Transverse colon (tissue), 4 donors: Measurements from ENCODE around the gene CHPF. TPM values are rescaled to one million over a fixed set of nuclear protein-coding genes. Genes with fewer than 3 reads are reported as not detected.

Source experiments
- DNase-seq: peaks from one replicate; pipeline ENCODE4 v3.0.0-alpha.2; 2019
- H3K27ac ChIP-seq, 4 donors: fragments of 200-600 bp; sonication (generic); 2 replicates each; pipeline ENCODE4 v1.5.1; 2016 to 2018; ENCODE audit warnings: inconsistent platforms in 4 of 4
- H3K27me3 ChIP-seq: fragments of 200-600 bp; sonication (generic); 2 replicates; pipeline ENCODE4 v1.5.1; 2017; ENCODE audit warnings: inconsistent platforms
- H3K36me3 ChIP-seq, 4 donors: fragments of 200-600 bp; sonication (generic); 2 replicates each; pipeline ENCODE4 v1.5.1; 2017 to 2019; ENCODE audit warnings: inconsistent platforms in 4 of 4
- H3K4me1 ChIP-seq, 4 donors: fragments of 200-600 bp; sonication (generic); 2 replicates each; pipeline ENCODE4 v1.5.1; 2017 to 2020; ENCODE audit warnings: inconsistent platforms in 4 of 4
- H3K4me3 ChIP-seq, 4 donors: fragments of 200-600 bp; sonication (generic); 1 replicate in 1 of 4; 2 replicates in 3 of 4; pipeline versions ENCODE4 v1.5.1 to v1.6.1; 2017 to 2019; ENCODE audit warnings: inconsistent platforms in 4 of 4
- H3K9me3 ChIP-seq, 2 donors: fragments of 200-600 bp; sonication (generic); 2 replicates each; pipeline ENCODE4 v1.5.1; 2017 to 2019; ENCODE audit warnings: inconsistent platforms in 2 of 2
- CTCF ChIP-seq, 5 experiments: fragments of 200-600 bp in 3 of 5; fragments of 450-650 bp in 2 of 5; sonication (generic) in 3 of 5; IDR thresholded peaks; 1 replicate in 2 of 5; 2 replicates in 3 of 5; pipeline ENCODE4 v1.5.1; 2016 to 2017; ENCODE audit warnings: antibody characterized with exemption in 5 of 5, inconsistent platforms in 3 of 5, mild to moderate bottlenecking in 2 of 5, moderate library complexity in 1 of 5
- EP300 ChIP-seq: sonication (generic); formaldehyde crosslinking; IDR thresholded peaks from one replicate; pipeline ENCODE4 v1.6.1; 2017; ENCODE audit warnings: antibody characterized with exemption, low read depth
- POLR2A ChIP-seq: fragments of 450-650 bp; IDR thresholded peaks from one replicate; pipeline ENCODE4 v1.6.1; 2016; ENCODE audit warnings: antibody characterized with exemption, mild to moderate bottlenecking, moderate library complexity
- POLR2AphosphoS5 ChIP-seq, 3 donors: sonication (generic); formaldehyde crosslinking; IDR thresholded peaks; one replicate each; pipeline ENCODE4 v1.6.1; 2016; ENCODE audit warnings: antibody characterized with exemption in 3 of 3
- WGBS, 2 donors: methylation state at CpG; one replicate each; pipeline ENCODE4 v1.1.5; 2018; ENCODE audit warnings: low coverage in 1 of 2; 5-methylcytosine and 5-hydroxymethylcytosine counted together
- in situ Hi-C, 4 donors: fragments of 200-750 bp; cut with MboI; loops; one replicate each; pipeline versions ENCODE4 v1.15.0 to v1.15.1; 2017; ENCODE audit warnings: low sequenced_read_pairs in 3 of 4, low pct_ligation_motif_present in 1 of 4, low pct_unique_long_range_greater_than_20kb in 1 of 4
- intact Hi-C: fragments of 100-400 bp; cut with DNase I; formaldehyde crosslinking; loops from one replicate; pipeline ENCODE4 v1.15.1; 2023; ENCODE audit warnings: low total_unique reads
- total RNA-seq, 4 donors: library from RNA; depleted of rRNA; stranded (reverse); fragments of >200 nt; gene quantifications; one replicate each; pipeline ENCODE4 v1.1.0, GENCODE V29; 2016

Gene CHPF
- total RNA-seq, 4 donors from 2014 or later, result 21.1 to 58.2 (median 52.1) TPM

- Histone ChIP-seq H3K4me3 (no peak overlapping the region), H3K9me3 (no peaks in the 10 kb centered on the region), H3K27me3 (no peaks in the 10 kb centered on the region), H3K4me1 (peaks cover 11 to 30% (median 22%) of the 10 kb centered on the region in 4 donors), H3K27ac (no peak overlapping the region), H3K36me3 (peaks cover 0 to 4% (median 0%) of the 10 kb centered on the region in 4 donors)
- intact Hi-C loops (no loop called here), in situ Hi-C loops (loop anchor here in 2 of 4 donors (10.0 kb wide), 2 partner anchors 95 to 105 kb away; no protein-coding TSS in a partner anchor)
- WGBS, 2 donors, result 94 to 100% methylated on average over 1 to 46 of the region's 46 CpGs
- no peak for DNase-seq
- TF ChIP-seq POLR2AphosphoS5 (IDR thresholded peaks at IDR 0.05), result no peak
- no peak for TF ChIP-seq EP300
- TF ChIP-seq POLR2A, result no peak
- TF ChIP-seq CTCF (IDR thresholded peaks at IDR 0.05), result no peak
Observed at GRCh38 chr2:219539926-219540678, 3.5 kb downstream of the CHPF start.

- Histone ChIP-seq H3K9me3 (no peaks in the 10 kb centered on the region), H3K4me1 (peaks cover 11 to 25% (median 18%) of the 10 kb centered on the region in 4 donors), H3K27ac (no peak overlapping the region), H3K27me3 (no peaks in the 10 kb centered on the region), H3K4me3 (no peak overlapping the region), H3K36me3 (peaks cover 0 to 4% (median 0%) of the 10 kb centered on the region in 4 donors)
- WGBS, 2 donors, result 0 to 87% methylated on average over 1 to 32 of the region's 32 CpGs
- in situ Hi-C loops (loop anchor here in 2 of 4 donors (10.0 kb wide), 2 partner anchors 96 to 106 kb away; no protein-coding TSS in a partner anchor), intact Hi-C loops (no loop called here)
- TF ChIP-seq POLR2AphosphoS5 (IDR thresholded peaks at IDR 0.05) (no peak), EP300 (no peak), CTCF (IDR thresholded peaks at IDR 0.05) (no peak), POLR2A (no peak)
- no peak for DNase-seq
Observed at GRCh38 chr2:219538956-219539788, 4.4 kb downstream of the CHPF start.

GRCh38 chr2:219538504-219538951 is 5.1 kb downstream of the CHPF start:
- Histone ChIP-seq H3K4me1 (peaks cover 11 to 21% (median 15%) of the 10 kb centered on the region in 4 donors), H3K4me3 (no peak overlapping the region), H3K36me3 (peaks cover 0 to 4% (median 0%) of the 10 kb centered on the region in 4 donors), H3K27me3 (no peaks in the 10 kb centered on the region), H3K27ac (no peak overlapping the region), H3K9me3 (no peaks in the 10 kb centered on the region)
- WGBS, 2 donors, result 69% methylated on average over 6 of the region's 6 CpGs; no CpG with 5 or more reads in 1 of the 2 donors
- no peak for DNase-seq
- intact Hi-C loops, result no loop called here
- TF ChIP-seq EP300, result no peak
- TF ChIP-seq POLR2A, result no peak
- no peak for TF ChIP-seq POLR2AphosphoS5 (IDR thresholded peaks at IDR 0.05)
- TF ChIP-seq CTCF (IDR thresholded peaks at IDR 0.05), result no peak
- in situ Hi-C loops, result loop anchor here in 2 of 4 donors (10.0 kb wide), 2 partner anchors 96 to 106 kb away; no protein-coding TSS in a partner anchor
